HuH-7 (cell line): Measurements from ENCODE around the gene NDUFV1.
A peak's percentile ranks its signal among the peaks of the same experiment; 100 is the strongest.
"Not testable (repeated sequence)": the region's sequence is repeated elsewhere in the genome, so short reads cannot be mapped to it uniquely, and the experiment has no call there.

ENCODE experiments used
- DNase-seq: peaks from one replicate; pipeline ENCODE4 v3.0.0; 2011; ENCODE audit warnings: low spot score

Gene NDUFV1

GRCh38 chr11:67586568-67587250 is 20.0 kb upstream of the NDUFV1 start:
- no peak for DNase-seq

- DNase-seq = no peak
Measured at GRCh38 chr11:67588136-67588503, 18.6 kb upstream of the NDUFV1 start.

- DNase-seq = not testable (repeated sequence)
Measured at GRCh38 chr11:67588899-67589415, 17.8 kb upstream of the NDUFV1 start.

GRCh38 chr11:67592880-67593564 is 13.7 kb upstream of the NDUFV1 start:
- no peak for DNase-seq

GRCh38 chr11:67593565-67593905 is 13.2 kb upstream of the NDUFV1 start:
- DNase-seq = no peak

- DNase-seq = no peak
Measured at GRCh38 chr11:67594480-67594879, 12.3 kb upstream of the NDUFV1 start.

GRCh38 chr11:67596753-67597300 is 9.9 kb upstream of the NDUFV1 start:
- DNase-seq = no peak

GRCh38 chr11:67597458-67597857 is 9.3 kb upstream of the NDUFV1 start:
- not testable (repeated sequence) for DNase-seq

GRCh38 chr11:67597963-67598362 is 8.8 kb upstream of the NDUFV1 start:
- not testable (repeated sequence) for DNase-seq

- no peak for DNase-seq
Measured at GRCh38 chr11:67599149-67599548, 7.6 kb upstream of the NDUFV1 start.

GRCh38 chr11:67600324-67601029 is 6.3 kb upstream of the NDUFV1 start:
- no peak for DNase-seq

GRCh38 chr11:67601098-67601497 is 5.6 kb upstream of the NDUFV1 start:
- no peak for DNase-seq

- DNase-seq = not testable (repeated sequence)
Measured at GRCh38 chr11:67604119-67604518, 2.6 kb upstream of the NDUFV1 start.

- DNase-seq = no peak
Measured at GRCh38 chr11:67604815-67605214, 1.9 kb upstream of the NDUFV1 start.

GRCh38 chr11:67605231-67606011 is 1.3 kb upstream of the NDUFV1 start:
- DNase-seq = no peak

- DNase-seq = peak; percentile 87
Measured at GRCh38 chr11:67606093-67606491, 644 bp upstream of the NDUFV1 start.

- no peak for DNase-seq
Measured at GRCh38 chr11:67607507-67607906, 771 bp downstream of the NDUFV1 start.

- no peak for DNase-seq
Measured at GRCh38 chr11:67608486-67608885, 1.8 kb downstream of the NDUFV1 start.

- no peak for DNase-seq
Measured at GRCh38 chr11:67609316-67609715, 2.6 kb downstream of the NDUFV1 start.

- no peak for DNase-seq
Measured at GRCh38 chr11:67610302-67610868, 3.6 kb downstream of the NDUFV1 start.

GRCh38 chr11:67611165-67611564 is 4.4 kb downstream of the NDUFV1 start:
- DNase-seq = no peak
